GM12864 (cell line): ENCODE measurements around the gene KIAA1671.

ENCODE experiments used
- DNase-seq: peaks from one replicate; pipeline ENCODE4 v3.0.0-alpha.2; 2011; ENCODE audit warnings: low read depth
- H3K4me3 ChIP-seq: 2 replicates; pipeline ENCODE4 v1.5.1; 2011; ENCODE audit warnings: mild to moderate bottlenecking, low read depth, low read length, control low read depth
- CTCF ChIP-seq: IDR thresholded peaks from 2 replicates; pipeline ENCODE4 v1.5.1; 2011; ENCODE audit warnings: low read depth, mild to moderate bottlenecking, moderate library complexity, low read length, control low read depth, inconsistent platforms; ENCODE audit errors: missing control alignments

Gene KIAA1671

DNA sequence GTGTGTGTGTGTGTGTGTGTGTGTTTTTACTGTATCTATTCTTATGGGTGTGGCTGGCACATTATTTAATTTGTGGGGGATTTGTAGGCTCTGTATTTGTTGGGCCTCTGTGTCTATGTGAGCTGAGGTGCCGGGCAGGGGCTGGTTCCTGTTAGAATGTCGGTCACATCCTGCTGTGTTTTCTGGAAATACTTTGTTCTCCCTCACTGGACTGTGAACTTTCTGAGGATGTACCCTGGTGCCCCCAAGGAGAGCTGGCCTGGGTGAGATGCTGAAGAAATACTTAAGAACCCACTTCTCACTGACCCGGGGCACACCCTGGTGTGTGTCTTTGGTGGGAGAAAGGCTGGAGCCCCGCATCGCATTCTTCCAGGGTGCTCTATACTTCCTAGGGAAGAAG is 28.6 kb downstream of the KIAA1671 start:
- TF ChIP-seq CTCF, result no peak
- DNase-seq, result no peak
- H3K4me3 ChIP-seq, result no peak overlapping the region

DNA sequence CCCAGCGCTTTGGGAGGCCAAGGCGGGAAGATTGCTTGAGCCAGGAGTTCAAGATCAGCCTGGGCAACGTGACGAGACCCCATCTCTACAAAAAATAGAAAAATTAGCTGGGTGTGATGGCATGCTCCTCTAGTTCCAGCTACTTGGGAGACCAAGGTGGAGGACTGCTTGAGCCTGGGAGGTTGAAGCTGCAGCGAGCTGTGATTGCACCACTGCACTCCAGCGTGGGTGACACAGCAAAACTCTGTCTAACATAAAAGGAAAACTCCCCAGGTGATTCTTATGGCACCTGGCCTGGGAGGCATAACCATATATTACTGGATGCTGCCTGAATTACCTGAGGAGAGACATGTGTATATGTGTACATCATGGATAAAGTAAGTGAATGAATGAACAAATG is 29.1 kb downstream of the KIAA1671 start:
- H3K4me3 ChIP-seq, result no peak overlapping the region
- no peak for DNase-seq
- no peak for TF ChIP-seq CTCF

DNA sequence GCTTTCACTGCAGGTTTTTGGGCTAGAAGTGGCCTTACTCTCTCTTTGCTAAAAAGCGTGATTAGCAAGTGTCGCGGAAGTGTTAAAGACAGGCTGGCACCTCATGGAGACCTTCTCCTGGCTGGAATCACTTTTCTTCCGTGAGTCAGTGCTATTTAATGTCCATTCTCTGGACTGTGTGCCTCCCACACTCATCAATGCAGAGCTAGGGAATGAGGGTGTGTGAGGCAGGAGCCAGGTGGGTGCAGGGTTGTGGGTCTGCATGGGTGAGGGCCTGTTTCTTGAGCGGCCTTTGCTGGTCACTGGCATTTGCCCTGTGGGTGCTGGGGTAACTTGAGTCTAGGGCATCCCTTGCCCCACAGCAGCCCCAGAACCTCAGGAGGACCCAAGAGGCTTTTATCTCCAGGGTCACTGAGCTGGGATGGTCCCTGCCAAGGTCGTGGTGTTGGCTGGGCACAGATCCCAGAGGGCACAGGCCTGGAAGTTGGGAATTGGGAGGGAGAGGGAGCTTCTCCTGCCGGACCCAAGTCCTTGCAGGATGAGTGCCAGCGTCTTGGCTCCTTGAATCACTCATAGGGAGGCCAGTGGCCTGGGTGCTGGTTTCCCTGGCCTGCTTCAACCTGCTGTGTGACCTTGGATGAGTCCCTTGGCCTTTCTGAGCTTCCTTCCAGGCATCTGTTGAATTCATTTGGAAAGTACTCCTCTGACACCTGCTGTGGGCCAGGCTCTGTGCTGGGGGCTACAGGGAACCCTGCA is 30.0 kb downstream of the KIAA1671 start:
- DNase-seq, result no peak
- H3K4me3 ChIP-seq, result no peak overlapping the region
- TF ChIP-seq CTCF, result no peak

DNA sequence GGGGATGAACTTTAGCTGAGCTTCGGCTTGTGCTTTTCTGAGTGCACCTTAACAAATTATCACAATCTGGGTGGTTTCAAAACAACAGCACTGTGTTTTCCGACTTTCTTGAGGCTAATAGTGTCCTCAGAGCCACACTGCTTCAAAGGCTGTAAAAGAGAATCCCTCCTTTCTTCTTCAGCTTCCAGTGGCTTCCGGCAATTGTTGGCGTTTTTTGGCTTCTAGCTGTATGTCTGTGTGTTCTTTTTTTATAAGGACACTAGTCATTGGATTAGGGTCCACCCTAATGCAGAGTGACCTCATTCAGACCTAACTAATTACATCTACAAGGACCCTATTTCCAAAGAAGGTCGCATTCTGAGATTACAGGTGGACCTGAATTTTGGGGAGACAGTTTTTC is 30.6 kb downstream of the KIAA1671 start:
- no peak for TF ChIP-seq CTCF
- no peak for DNase-seq

DNA sequence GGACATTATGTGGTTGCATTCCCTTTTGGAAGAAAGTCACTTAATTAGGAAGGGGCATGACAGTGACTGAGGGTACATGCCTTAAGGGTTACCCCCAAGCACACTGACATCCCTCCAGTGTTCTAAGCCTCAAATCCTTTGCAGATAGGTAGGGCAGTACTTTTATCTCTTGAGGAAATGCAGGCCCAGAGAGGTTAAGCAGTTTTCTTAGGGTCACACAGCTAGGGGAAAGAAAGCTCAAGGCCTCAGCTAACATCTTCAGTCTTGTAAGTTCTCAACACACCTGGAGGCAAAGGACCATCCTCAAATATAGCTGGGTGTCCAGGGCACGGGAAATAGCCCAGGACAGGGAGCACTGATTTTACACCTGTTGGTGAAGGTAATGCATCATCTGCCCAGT is 31.6 kb downstream of the KIAA1671 start:
- DNase-seq, result no peak

More for the DNA sequence above, 30.6 kb downstream of the KIAA1671 start:
- no peak overlapping the region for H3K4me3 ChIP-seq

GRCh38 chr22:24985826-24986214 is 33.3 kb downstream of the KIAA1671 start:
- no peak overlapping the region for H3K4me3 ChIP-seq
- DNase-seq, result no peak
- no peak for TF ChIP-seq CTCF

More for the DNA sequence above, 31.6 kb downstream of the KIAA1671 start:
- no peak for TF ChIP-seq CTCF
- no peak overlapping the region for H3K4me3 ChIP-seq

DNA sequence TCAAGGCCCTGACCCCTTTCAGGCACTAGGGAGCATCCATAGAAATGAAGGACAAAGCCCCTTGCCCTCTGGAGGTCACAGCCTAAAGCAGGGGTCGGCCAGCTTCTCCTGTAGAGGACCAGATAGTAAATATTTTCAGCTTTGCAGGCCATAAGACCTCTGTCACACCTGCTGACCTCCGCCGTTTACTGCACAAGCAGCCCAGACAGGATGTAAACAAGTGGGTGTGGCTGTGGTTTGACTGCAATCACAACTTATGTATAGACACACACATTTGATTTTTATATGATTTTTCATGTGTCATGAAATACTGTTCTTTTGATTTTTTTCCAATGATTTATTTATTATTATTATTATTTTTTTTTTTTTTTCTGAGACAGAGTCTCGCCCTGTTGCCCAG is 34.3 kb downstream of the KIAA1671 start:
- no peak for DNase-seq
- no peak for TF ChIP-seq CTCF
- no peak overlapping the region for H3K4me3 ChIP-seq
